ENCODE results near the gene VDR.

Gene VDR

DNA sequence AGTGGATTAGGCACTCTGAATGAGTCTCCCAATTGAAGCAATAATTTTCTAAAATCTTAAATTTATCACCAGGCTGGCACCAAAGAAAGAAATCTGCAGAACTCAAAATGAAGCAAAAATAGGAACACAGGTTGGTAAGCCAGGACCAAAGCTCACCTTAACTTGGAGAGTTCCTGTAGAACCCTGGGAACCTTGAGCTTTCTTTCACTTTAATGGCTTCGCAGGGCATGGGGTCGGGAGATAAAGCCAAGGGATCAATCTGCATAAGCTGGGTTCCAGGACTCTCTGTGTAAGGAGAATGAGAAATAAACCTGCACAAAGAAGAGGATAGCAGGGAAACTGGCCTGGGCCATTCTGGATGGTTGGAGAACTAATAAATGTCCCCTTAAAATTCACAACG is 8.3 kb upstream of the VDR start:
- no peaks in the 10 kb centered on the region for H3K9me2 ChIP-seq (replicated peaks; ENCODE audit: insufficient read depth, low read length)
- H3K36me3 ChIP-seq (replicated peaks; ENCODE audit: insufficient read depth, low read length): no peaks in the 10 kb centered on the region
- H3K4me3 ChIP-seq (ENCODE audit: low read length): no peak overlapping the region
- H3K9me3 ChIP-seq (replicated peaks; ENCODE audit: insufficient read depth, low read length): no peaks in the 10 kb centered on the region
- H3K79me2 ChIP-seq (ENCODE audit: low read length): no peaks in the 10 kb centered on the region
- H3K27ac ChIP-seq (ENCODE audit: low read length): no peak overlapping the region
- H3K9ac ChIP-seq (ENCODE audit: low read length): no peak overlapping the region
- H3F3A ChIP-seq (ENCODE audit: insufficient read depth, low read length): no peaks in the 10 kb centered on the region
- no peak for TF ChIP-seq CTCF (IDR thresholded peaks at IDR 0.05; ENCODE audit: low read length)
- H3K4me1 ChIP-seq (ENCODE audit: low read length): no peaks in the 10 kb centered on the region
- no peak overlapping the region for H3K4me2 ChIP-seq (ENCODE audit: low read depth, low read length)
- DNase-seq: no peak
- no peak overlapping the region for H2AFZ ChIP-seq (ENCODE audit: low read length)
- H4K20me1 ChIP-seq (ENCODE audit: insufficient read depth, low read length): no peaks in the 10 kb centered on the region
- H3K27me3 ChIP-seq (replicated peaks; ENCODE audit: insufficient read depth, low read length): no peaks in the 10 kb centered on the region

GRCh38 chr12:47912556-47912955 is 7.8 kb upstream of the VDR start:
- Histone ChIP-seq H3K4me1 (ENCODE audit: low read length) (no peaks in the 10 kb centered on the region), H3K4me2 (ENCODE audit: low read depth, low read length) (no peak overlapping the region), H3K9me2 (replicated peaks; ENCODE audit: insufficient read depth, low read length) (no peaks in the 10 kb centered on the region), H3K9ac (ENCODE audit: low read length) (no peak overlapping the region), H3K4me3 (ENCODE audit: low read length) (no peak overlapping the region), H3F3A (ENCODE audit: insufficient read depth, low read length) (no peaks in the 10 kb centered on the region), H2AFZ (ENCODE audit: low read length) (no peak overlapping the region), H3K79me2 (ENCODE audit: low read length) (no peaks in the 10 kb centered on the region), H3K27ac (ENCODE audit: low read length) (no peak overlapping the region), H3K9me3 (replicated peaks; ENCODE audit: insufficient read depth, low read length) (no peaks in the 10 kb centered on the region), H3K36me3 (replicated peaks; ENCODE audit: insufficient read depth, low read length) (no peaks in the 10 kb centered on the region), H4K20me1 (ENCODE audit: insufficient read depth, low read length) (no peaks in the 10 kb centered on the region), H3K27me3 (replicated peaks; ENCODE audit: insufficient read depth, low read length) (no peaks in the 10 kb centered on the region)
- TF ChIP-seq EZH2phosphoT487 (IDR thresholded peaks at IDR 0.05; ENCODE audit: low read length) (no peak), EZH2 (optimal IDR thresholded peaks at IDR 0.05; ENCODE audit: low read depth, low read length) (no peak)
- DNase-seq: no peak

DNA sequence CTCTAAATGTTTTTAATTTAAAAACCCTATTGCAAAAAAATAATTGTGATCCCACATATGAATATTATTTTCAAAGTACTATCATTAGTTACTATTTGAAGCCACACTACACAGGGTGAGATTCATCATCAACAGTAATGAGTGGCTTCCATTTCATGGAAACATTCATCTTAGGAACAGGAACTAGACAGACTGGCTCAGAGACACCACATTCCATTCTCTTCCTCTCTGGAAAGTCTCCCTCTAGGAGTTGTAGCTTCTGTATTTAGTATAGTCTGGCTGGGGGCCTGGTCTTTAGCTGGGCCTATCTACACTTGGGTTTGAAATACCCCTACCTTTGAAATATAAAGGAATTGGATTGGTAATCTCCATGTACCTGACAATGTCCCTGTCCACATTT is 6.2 kb upstream of the VDR start:
- Histone ChIP-seq H2AFZ (ENCODE audit: low read length) (no peak overlapping the region), H3K36me3 (replicated peaks; ENCODE audit: insufficient read depth, low read length) (no peaks in the 10 kb centered on the region), H3F3A (ENCODE audit: insufficient read depth, low read length) (no peaks in the 10 kb centered on the region), H3K9ac (ENCODE audit: low read length) (no peak overlapping the region), H4K20me1 (ENCODE audit: insufficient read depth, low read length) (no peaks in the 10 kb centered on the region), H3K9me2 (replicated peaks; ENCODE audit: insufficient read depth, low read length) (no peaks in the 10 kb centered on the region), H3K79me2 (ENCODE audit: low read length) (no peaks in the 10 kb centered on the region), H3K4me1 (ENCODE audit: low read length) (no peaks in the 10 kb centered on the region), H3K27me3 (replicated peaks; ENCODE audit: insufficient read depth, low read length) (no peaks in the 10 kb centered on the region), H3K4me3 (ENCODE audit: low read length) (no peak overlapping the region), H3K9me3 (replicated peaks; ENCODE audit: insufficient read depth, low read length) (no peaks in the 10 kb centered on the region), H3K27ac (ENCODE audit: low read length) (no peak overlapping the region), H3K4me2 (ENCODE audit: low read depth, low read length) (no peak overlapping the region)
- DNase-seq: no peak
- TF ChIP-seq EZH2 (optimal IDR thresholded peaks at IDR 0.05; ENCODE audit: low read depth, low read length): no peak
- TF ChIP-seq CTCF (IDR thresholded peaks at IDR 0.05; ENCODE audit: low read length): no peak
- no peak for TF ChIP-seq EZH2phosphoT487 (IDR thresholded peaks at IDR 0.05; ENCODE audit: low read length)

DNA sequence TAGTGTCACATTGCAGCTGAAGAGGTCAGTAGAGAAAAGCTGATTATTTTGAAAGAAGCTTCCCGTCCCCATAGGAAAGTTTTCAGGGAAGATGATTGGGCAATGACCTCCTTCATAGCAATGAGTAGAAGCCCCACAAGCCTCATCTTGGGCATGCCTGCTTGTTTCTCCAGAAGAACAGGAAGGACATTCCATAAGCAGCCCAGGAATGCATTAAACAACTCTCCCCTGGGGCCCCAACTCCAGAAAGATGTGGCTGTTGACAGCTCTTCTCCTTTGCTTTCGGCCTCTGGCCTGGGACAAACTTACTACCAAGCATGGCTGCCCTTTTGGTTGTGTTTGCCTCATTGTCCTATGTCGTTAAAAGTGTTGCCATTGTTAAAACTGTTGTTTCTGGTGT is 5.7 kb upstream of the VDR start:
- H3F3A ChIP-seq (ENCODE audit: insufficient read depth, low read length): no peaks in the 10 kb centered on the region
- H3K27ac ChIP-seq (ENCODE audit: low read length): no peak overlapping the region
- no peak overlapping the region for H3K4me3 ChIP-seq (ENCODE audit: low read length)
- H3K4me1 ChIP-seq (ENCODE audit: low read length): no peaks in the 10 kb centered on the region
- H2AFZ ChIP-seq (ENCODE audit: low read length): no peak overlapping the region
- H3K79me2 ChIP-seq (ENCODE audit: low read length): no peaks in the 10 kb centered on the region
- no peak overlapping the region for H3K4me2 ChIP-seq (ENCODE audit: low read depth, low read length)
- no peaks in the 10 kb centered on the region for H3K36me3 ChIP-seq (replicated peaks; ENCODE audit: insufficient read depth, low read length)
- H3K9ac ChIP-seq (ENCODE audit: low read length): no peak overlapping the region
- DNase-seq: no peak
- TF ChIP-seq EZH2phosphoT487 (IDR thresholded peaks at IDR 0.05; ENCODE audit: low read length) (no peak), EZH2 (optimal IDR thresholded peaks at IDR 0.05; ENCODE audit: low read depth, low read length) (no peak), CTCF (IDR thresholded peaks at IDR 0.05; ENCODE audit: low read length) (no peak)
- H3K9me3 ChIP-seq (replicated peaks; ENCODE audit: insufficient read depth, low read length): no peaks in the 10 kb centered on the region
- no peaks in the 10 kb centered on the region for H3K9me2 ChIP-seq (replicated peaks; ENCODE audit: insufficient read depth, low read length)
- no peaks in the 10 kb centered on the region for H3K27me3 ChIP-seq (replicated peaks; ENCODE audit: insufficient read depth, low read length)
- H4K20me1 ChIP-seq (ENCODE audit: insufficient read depth, low read length): no peaks in the 10 kb centered on the region
